D721Med (cell line): Measurements from ENCODE around the gene C3orf52.

Experiments
- DNase-seq: peaks from one replicate; pipeline ENCODE4 v3.0.0; 2011; ENCODE audit warnings: low spot score; ENCODE audit not compliant: insufficient read length
- FAIRE-seq: peaks from 2 replicates; lab custom pipeline; 2011; peaks lifted over from hg19 to GRCh38; lab: Jason Lieb, UNC
- TF ChIP-seq, protein P1 (sequence below): IDR thresholded peaks from 2 replicates; pipeline ENCODE4 v1.5.1; 2012; ENCODE audit warnings: mild to moderate bottlenecking, control low read depth; ENCODE audit not compliant: insufficient read depth; ENCODE audit errors: missing control alignments

C3orf52 gene

DNA sequence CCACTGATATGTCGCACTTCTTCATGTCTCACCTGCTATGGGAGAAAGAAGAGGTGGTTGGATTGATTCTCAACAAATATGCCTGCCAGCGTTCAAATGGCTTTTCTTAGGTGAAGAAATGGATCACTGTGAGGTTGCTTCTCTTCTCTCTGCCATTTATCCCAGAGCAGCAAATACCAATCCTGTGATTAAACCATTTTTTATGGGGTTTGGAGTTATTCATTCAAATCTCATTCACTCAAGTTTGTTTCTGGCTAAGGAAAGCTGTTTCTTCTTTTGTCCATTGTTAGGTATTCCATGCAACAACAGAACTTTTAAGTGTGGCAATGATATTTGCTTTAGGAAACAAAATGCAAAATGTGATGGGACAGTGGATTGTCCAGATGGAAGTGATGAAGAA, 12.2 kb upstream of the C3orf52 start:
- DNase-seq (no peak), FAIRE-seq (no peak)
- TF ChIP-seq, protein P1, sequence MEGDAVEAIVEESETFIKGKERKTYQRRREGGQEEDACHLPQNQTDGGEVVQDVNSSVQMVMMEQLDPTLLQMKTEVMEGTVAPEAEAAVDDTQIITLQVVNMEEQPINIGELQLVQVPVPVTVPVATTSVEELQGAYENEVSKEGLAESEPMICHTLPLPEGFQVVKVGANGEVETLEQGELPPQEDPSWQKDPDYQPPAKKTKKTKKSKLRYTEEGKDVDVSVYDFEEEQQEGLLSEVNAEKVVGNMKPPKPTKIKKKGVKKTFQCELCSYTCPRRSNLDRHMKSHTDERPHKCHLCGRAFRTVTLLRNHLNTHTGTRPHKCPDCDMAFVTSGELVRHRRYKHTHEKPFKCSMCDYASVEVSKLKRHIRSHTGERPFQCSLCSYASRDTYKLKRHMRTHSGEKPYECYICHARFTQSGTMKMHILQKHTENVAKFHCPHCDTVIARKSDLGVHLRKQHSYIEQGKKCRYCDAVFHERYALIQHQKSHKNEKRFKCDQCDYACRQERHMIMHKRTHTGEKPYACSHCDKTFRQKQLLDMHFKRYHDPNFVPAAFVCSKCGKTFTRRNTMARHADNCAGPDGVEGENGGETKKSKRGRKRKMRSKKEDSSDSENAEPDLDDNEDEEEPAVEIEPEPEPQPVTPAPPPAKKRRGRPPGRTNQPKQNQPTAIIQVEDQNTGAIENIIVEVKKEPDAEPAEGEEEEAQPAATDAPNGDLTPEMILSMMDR, result no peak

DNA sequence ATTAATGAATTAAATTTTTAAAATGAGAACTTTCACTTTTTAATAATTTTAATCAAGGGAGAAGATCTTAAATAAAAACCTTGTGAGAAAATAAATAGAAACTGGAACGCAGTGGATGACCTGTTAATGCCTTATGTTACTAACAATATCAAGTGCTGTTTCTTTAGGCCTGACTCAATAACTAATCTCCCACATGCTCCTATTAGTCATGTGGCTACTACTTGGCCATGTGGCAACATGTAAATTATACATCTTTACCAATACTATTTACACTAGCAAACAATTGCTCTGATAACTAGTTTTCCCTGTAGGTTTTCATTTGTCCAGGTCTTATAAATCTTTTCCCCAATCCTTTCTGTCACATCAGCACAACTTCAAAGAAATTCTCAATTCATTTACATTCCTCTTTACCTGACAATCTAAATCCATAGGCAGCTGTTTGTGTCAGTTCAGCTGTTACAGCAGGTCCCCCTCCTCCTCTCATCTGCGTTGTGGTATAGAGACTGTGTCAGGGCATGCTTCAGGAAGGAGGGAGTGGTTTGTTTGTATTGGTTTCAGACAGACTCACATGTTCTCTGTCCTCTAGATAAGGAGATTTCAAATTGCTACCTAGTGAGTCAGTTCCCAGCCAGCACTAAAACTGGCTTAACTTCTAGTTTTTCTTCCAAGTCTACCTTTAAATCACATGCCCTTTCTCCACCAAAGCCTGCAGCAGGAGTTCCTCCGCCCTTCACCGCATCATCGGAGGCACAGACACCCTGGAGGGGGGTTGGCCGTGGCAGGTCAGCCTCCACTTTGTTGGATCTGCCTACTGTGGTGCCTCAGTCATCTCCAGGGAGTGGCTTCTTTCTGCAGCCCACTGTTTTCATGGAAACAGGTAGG, 11.3 kb upstream of the C3orf52 start:
- FAIRE-seq (no peak), DNase-seq (no peak)
- TF ChIP-seq, protein P1, result no peak

DNA sequence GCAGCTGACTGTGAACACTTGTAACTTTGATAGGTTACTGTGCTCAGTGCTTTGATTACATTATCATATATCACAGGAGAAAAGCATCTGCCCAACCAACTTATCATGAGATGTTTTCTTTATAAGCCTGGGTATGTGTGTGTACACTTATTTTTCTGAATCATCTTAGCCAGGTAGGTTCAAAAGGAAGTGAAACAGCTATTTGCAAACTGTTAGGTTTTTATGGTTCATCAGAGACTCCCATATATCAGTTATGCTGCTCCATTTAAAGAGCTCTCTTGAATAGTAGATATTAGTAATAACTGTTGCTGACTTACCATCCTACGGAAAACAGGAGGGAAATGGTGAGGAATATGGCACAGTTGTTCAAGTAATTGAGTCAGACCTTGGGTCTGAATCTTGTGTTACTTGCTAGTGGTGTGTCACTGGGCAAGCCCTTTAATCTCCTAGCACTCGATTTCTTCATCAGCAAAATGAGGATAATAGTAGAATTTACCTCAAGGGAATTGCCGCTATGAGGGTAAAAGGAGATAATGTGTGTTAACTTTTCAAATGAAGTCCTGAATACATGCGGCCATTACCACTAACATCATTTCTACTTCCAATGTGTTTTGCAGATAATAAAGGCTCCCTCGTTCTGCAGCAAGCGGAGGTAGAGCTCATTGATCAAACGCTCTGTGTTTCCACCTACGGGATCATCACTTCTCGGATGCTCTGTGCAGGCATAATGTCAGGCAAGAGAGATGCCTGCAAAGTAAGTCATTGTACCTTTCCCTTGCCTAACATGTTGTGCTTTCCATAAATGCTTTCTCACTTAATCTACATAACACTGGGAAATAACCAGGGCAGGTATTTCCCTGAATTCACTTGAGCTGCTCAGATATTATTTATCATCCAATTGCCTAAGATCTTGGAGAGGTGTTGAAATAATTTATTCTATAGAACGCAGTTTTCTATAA, 7.8 kb upstream of the C3orf52 start:
- TF ChIP-seq, protein P1, result no peak
- DNase-seq (no peak), FAIRE-seq (no peak)

DNA sequence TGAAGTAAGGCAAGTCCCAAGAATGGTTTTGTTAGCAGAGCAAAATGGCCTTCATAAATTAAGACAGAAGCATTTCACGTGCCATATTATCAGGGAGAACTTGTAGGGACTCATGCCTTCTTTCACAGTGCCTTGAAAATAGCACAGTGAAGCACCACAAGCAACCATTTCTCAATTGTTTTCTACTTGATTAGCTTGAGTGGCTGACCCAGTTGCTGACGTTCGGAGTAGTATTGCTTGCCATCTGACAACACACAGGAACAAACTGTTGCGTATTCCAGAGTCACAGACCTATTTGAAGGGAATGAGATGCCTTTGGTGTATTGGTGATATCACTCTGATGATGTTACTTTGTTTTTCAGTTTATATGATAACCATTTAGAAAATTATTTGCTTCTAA, 3.0 kb upstream of the C3orf52 start:
- no peak for DNase-seq
- TF ChIP-seq, protein P1, result no peak
- no peak for FAIRE-seq

DNA sequence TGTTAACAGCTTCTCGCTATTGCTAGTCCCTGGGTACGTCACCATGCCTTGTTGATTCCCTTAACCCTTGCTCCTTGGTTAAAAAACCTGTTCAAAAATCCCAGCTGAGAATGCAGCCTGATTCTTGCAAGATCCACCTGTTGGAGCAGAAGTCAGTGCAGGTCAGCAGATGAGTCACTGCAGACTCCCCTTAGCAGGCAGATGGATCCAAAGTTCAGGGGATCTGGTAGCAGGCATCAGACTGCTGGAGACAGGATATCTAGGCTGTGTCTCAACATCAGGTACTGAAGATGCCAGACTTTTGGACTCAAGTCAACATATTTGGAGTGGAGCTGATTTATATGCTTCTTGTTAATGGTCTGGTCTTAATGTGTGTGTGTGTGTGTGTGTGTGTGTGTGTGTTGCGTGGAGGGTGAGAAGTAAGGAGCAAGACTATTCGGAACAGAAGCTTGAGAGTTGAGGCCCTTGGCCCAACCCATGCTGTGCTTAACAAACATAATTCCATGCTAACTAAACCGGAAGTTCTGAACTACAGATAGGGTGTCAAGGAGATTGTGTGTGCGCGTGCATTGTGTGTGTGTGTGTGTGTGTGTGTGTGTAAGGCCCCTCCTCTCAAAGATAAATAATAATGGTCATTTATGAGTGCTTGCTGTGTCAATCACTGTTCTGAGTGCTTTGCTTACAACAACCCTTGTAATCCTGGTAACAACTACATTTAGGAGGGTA, 1.0 kb upstream of the C3orf52 start:
- DNase-seq, result no peak
- TF ChIP-seq, protein P1, result no peak
- no peak for FAIRE-seq

DNA sequence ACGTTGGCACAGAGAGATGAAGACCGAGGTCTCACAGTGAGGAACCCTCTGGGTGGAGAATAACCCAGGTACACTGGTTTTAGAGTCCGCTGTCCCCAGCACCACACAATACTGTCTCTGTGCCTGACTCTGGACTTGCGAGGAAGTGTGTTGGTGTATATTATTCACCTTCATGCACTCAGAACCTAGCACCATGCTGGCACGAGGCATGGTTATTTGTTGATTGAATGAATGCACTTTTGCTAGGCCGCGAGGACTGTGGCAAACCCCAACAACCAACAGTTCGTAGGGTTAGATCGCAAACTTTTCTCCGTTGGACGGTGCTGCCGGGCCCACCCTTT, 484 bp upstream of the C3orf52 start:
- FAIRE-seq, result no peak
- DNase-seq, result no peak
- TF ChIP-seq, protein P1, result no peak
